NOMO-1 (cell line): ENCODE data around the gene RERE.

Experiments
- DNase-seq, 2 experiments: peaks; one replicate each; lab custom pipeline; 2025; ENCODE audit not compliant: unreplicated experiment in 2 of 2; lab: John Stamatoyannopoulos, UW

RERE gene

DNA sequence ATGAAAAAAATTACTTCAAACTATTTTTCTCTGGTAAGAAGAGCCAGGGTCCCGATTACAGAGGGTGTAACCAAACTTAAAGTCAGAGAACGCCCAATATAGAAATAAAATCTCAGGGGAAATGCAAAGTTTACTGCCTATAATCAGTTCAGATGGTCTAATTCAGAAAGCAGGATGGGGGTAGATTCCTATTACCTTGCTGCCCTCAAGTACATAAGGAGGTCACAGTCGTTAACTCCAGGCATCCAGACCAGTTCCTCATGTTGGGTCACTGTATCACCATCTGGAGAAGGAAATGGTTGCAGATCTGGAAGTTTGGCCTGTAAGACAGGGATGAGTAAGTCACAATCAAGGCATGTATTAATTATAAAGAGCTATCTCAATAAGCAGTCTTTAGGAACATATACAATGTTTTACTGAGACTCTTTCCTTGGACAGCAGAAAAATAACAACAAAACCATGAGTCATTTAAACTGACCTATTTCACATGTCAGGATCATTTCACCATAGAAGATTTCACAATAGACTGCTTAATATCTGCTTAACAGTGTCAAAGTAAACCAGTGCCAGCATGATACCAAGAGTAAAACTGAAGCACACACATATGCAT, 320.1 kb downstream of the RERE start:
- DNase-seq, result peak in 1 of 2 experiments; percentile 79

DNA sequence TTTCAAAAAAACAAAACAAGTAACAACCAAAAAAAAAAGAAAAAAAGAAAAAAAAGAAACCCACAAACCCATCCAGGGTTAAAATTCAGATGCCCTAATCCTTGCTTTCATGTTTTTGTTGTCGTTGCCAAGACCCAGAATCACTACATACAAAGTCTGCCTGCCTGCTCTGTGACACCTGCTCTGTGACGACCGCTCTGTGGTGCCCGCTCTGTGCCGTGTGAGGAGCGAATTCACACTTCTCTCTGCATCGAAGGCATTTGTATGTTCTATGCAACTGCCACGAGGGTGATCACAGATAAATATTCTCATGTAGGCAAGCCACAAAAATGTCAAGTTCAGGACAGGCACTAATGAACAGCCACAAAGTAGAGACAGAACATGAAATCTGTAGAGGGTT, 321.0 kb downstream of the RERE start:
- no peak for DNase-seq

- DNase-seq, result no peak
Observed at GRCh38 chr1:8495928-8496401, 321.5 kb downstream of the RERE start.

GRCh38 chr1:8494681-8495080, 322.8 kb downstream of the RERE start:
- no peak for DNase-seq

GRCh38 chr1:8493916-8494540, 323.4 kb downstream of the RERE start:
- DNase-seq, result no peak

DNA sequence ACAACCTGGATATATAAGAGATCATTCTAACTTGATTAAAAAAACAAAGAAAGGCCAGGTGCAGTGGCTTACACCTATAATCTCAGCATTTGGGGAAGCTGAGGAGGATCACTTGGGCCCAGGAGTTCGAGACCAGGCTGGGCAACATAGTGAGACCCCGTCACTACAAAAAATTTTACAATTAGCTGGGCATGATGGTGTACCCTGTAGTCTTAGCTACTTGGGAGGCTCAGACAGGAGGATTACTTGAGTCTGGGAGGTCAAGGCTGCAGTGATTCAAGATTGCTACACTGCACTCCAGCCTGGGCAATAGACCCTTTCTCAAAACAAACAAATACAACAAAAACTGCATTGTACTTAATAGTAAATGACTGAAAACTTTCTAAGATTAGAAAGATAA, 330.2 kb downstream of the RERE start:
- DNase-seq, result no peak

- DNase-seq, result no peak
Observed at GRCh38 chr1:8486047-8486446, 331.4 kb downstream of the RERE start.

DNA sequence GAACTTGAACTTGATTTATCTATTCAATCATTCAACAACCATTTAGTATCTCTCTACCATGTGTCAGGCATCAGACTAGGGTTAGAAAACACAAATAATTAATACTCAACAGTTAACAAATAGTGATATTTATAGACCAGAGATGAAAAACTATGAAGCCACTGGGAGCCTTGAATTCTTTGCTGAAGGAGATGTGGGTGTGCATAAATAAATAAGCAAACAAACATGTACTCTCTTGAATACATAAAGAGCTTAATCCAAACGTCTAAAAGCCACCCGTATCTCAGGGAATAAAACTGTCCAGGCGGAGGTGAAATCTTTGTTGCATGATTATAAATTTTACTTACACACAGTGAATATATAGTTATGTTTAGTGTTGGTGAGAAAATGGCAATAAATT, 333.9 kb downstream of the RERE start:
- DNase-seq, result no peak

GRCh38 chr1:8482979-8483381, 334.5 kb downstream of the RERE start:
- no peak for DNase-seq

- DNase-seq, result no peak
Observed at GRCh38 chr1:8481650-8482380, 335.6 kb downstream of the RERE start.

DNA sequence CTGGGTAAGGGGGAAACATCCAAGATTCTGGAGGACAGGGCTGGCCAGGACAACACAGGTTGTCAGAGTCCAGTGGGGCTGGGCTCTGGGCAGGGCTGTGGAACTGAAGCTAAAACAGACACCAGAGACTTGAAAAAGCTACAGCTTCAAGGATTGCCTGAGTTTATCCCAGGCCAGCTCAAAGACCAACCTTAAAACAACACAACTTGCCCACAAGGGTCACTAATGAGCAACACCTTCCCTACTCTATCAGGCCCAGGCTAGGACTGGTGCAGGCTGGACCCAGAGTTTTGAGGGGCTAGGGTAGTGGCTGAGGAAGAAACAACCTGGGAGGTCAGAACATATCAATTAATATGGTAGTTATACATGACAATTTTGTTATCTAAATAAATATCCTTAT, 338.9 kb downstream of the RERE start:
- DNase-seq, result no peak

DNA sequence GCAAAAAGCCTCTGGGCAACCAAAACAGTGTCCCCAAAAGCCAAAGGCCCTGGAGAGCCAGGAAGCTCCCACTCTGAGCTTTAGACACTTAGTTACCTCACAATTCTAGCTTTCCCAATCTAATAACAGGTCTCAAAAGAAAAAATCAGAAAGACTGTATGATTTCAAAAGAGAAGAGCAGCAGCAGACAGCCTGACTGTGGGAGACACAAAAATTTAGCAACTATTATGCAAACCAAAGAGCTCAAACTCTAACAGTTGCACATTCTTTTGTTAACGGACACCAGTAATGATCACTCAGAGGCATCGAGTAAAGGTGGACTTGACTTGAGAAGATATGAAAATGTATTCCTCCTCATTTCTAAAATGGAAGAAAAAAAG, 339.5 kb downstream of the RERE start:
- no peak for DNase-seq

DNA sequence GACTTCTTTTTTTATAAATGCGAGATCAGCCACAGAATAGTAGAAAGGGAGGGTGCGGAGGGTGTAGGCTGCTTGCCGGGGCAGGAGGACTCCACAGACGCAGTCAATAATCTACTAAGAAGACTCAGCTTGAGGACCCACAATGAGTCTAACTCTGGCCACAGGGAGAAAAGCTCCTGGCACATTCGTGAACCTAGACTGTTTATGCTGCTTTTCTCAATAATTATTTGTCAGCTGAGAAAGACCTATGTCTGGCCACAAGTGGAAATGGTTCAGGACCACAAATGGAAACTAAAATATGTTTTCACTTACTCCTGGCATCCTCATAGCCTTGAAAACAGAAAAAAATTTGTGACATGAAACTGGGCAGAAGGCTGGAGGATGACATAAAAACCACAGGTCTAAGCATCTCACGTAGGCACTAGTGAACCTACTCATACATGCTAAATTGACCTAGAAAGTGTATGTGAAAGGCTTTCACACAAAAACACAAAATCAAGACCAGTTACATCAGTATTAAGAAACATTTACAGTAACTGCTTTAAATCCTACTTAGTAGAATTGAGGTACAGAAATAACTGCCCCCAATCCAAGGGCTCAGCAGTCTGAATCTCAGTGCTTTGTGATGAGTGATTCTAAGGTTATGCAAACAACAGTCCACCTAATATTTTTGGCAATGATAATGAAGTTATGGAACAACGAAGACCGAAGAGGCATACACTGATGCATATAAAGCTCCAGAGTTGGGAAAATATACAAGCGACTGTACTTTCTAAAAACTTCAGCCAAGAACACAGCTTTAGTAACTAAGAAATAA, 340.1 kb downstream of the RERE start:
- no peak for DNase-seq

GRCh38 chr1:8476006-8476405, 341.4 kb downstream of the RERE start:
- DNase-seq, result peak; percentile 33 to 49

DNA sequence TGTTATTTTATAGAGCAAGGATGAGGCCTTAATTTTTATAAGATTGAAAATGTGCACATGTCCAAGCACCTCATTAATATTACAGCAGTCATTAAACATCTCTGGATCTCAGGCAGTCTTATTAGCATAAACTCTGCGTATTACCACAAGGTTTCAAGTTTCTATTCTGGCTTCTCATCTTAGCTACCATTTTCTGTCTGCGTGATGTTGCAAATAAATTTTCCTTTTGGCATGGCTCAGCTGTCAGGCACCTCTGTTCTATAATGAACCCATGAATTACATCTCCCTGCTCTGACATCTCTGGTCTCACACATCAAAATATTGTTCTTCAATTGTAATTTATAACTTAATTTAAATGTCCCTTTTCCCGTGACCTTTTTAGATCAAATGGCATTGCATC, 343.1 kb downstream of the RERE start:
- no peak for DNase-seq

GRCh38 chr1:8473891-8474300, 343.5 kb downstream of the RERE start:
- DNase-seq, result no peak

DNA sequence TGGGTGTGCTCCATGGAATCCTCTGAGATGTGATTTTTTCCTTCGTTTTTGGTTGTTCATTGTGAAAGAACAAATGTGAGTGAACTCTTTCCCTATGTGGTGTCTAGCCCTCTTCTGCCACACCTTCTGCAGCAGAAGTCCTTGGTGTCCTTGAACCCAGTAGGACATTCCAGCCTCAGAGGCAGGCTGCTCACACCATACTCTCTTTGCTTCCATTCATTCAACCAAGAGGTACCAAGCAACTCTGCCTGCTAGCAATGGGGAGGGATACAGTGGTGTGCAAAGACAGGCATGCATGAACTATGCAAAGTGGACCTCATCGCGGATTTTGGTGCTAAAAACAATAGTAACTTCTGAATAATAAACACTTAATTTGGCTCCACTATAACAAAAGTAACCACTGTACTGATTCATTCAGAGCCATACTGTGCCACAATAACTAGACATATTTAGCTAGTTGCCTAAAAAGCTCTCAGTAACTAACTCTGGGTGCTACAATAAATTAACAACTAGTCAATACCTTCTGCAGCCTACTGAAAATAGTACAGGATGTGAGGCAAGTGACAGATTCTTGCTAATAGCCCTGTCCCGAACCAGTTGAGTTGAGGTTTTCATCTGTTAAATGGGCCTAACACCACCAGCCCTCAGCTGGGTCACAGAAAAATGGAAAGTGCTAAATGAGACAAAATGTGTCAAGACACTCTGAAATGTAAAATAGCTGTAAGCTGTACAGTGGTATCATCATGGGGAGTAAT, 344.1 kb downstream of the RERE start:
- DNase-seq, result no peak

- DNase-seq, result no peak
Observed at GRCh38 chr1:8472668-8473067, 344.8 kb downstream of the RERE start.

DNA sequence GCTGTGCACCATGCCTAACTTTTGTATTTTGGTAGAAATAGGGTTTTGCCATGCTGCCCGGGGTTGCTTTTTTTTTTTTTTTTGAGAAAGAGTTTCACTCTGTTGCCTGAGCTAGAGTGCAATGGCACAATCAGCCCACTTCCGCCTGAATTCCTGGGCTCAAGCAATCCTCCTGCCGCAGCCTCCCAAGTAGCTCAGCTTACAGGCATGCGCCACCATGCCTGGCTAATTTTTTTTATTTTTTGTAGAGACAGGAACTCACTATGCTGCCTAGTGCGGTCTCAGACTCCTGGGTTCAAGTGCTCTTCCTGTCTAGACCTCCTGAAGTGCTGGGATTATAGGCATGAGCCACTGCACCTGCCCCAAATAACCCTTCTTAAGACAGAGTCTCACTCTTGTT, 346.0 kb downstream of the RERE start:
- DNase-seq, result no peak

- DNase-seq, result no peak
Observed at GRCh38 chr1:8468751-8469150, 348.7 kb downstream of the RERE start.

GRCh38 chr1:8467308-8467707, 350.1 kb downstream of the RERE start:
- no peak for DNase-seq
